D721Med (cell line): ENCODE results near the gene NPR2.
A peak's percentile ranks its signal among the peaks of the same experiment; 100 is the strongest.

ENCODE experiments used
- DNase-seq: peaks from one replicate; pipeline ENCODE4 v3.0.0; 2011; ENCODE audit warnings: low spot score; ENCODE audit not compliant: insufficient read length
- FAIRE-seq: peaks from 2 replicates; lab custom pipeline; 2011; peaks lifted over from hg19 to GRCh38; lab: Jason Lieb, UNC
- CTCF ChIP-seq: IDR thresholded peaks from 2 replicates; pipeline ENCODE4 v1.5.1; 2012; ENCODE audit warnings: mild to moderate bottlenecking, control low read depth; ENCODE audit not compliant: insufficient read depth; ENCODE audit errors: missing control alignments

The NPR2 gene

GRCh38 chr9:35816708-35817107 lies 25.3 kb downstream of the NPR2 start:
- FAIRE-seq (no peak), DNase-seq (no peak)

GRCh38 chr9:35818341-35818740 lies 26.9 kb downstream of the NPR2 start:
- FAIRE-seq (no peak), DNase-seq (no peak)
- TF ChIP-seq CTCF: no peak

More at GRCh38 chr9:35816708-35817107, 25.3 kb downstream of the NPR2 start:
- TF ChIP-seq CTCF: no peak

- TF ChIP-seq CTCF: no peak
- FAIRE-seq (no peak), DNase-seq (no peak)
Measured at GRCh38 chr9:35820076-35820475, 28.7 kb downstream of the NPR2 start.

- FAIRE-seq (no peak), DNase-seq (no peak)
- TF ChIP-seq CTCF: no peak
Measured at GRCh38 chr9:35822926-35823325, 31.5 kb downstream of the NPR2 start.

GRCh38 chr9:35826071-35826701 lies 34.8 kb downstream of the NPR2 start:
- no peak for DNase-seq
- peak; percentile 40 for TF ChIP-seq CTCF
- FAIRE-seq: no peak

GRCh38 chr9:35827486-35827885 lies 36.1 kb downstream of the NPR2 start:
- DNase-seq (no peak), FAIRE-seq (no peak)
- TF ChIP-seq CTCF: no peak

GRCh38 chr9:35828716-35829083 lies 37.3 kb downstream of the NPR2 start, which contains the start of gene FAM221B:
Gene FAM221B (minus strand): TSS chr9:35828732. CDS start chr9:35826161, 2,571 bp downstream.
- no peak for FAIRE-seq
- no peak for DNase-seq
- no peak for TF ChIP-seq CTCF
